Heart left ventricle (tissue), 16 donors: ENCODE results near the gene MRPS6. TPM values are rescaled to one million over a fixed set of nuclear protein-coding genes. Genes with fewer than 3 reads are reported as not detected.

Experiments
- ATAC-seq, 4 donors: fragments of 200-7000 bp; cut with Tn5 transposase; one replicate each; pipeline ENCODE4 v1.9.1; 2020 to 2022; ENCODE audit warnings: moderate library complexity in 4 of 4, mild to moderate bottlenecking in 3 of 4, moderate number of reproducible peaks in 1 of 4
- DNase-seq, 5 donors: peaks; one replicate each; pipeline ENCODE4 v3.0.0-alpha.2; 2020
- H3K27ac ChIP-seq, 12 donors: fragments of 200-600 bp; sonication (generic) in 4 of 12; one replicate each; pipeline versions ENCODE4 v1.5.0 to v1.8.0; 2016 to 2022; ENCODE audit warnings: mild to moderate bottlenecking in 2 of 12
- H3K27me3 ChIP-seq, 9 donors: fragments of 200-600 bp; sonication (generic) in 2 of 9; one replicate each; pipeline versions ENCODE4 v1.5.1 to v1.8.0; 2016 to 2022; ENCODE audit warnings: mild to moderate bottlenecking in 3 of 9
- H3K36me3 ChIP-seq, 9 donors: fragments of 200-600 bp; sonication (generic) in 2 of 9; one replicate each; pipeline versions ENCODE4 v1.5.0 to v1.8.0; 2018 to 2022; ENCODE audit warnings: mild to moderate bottlenecking in 2 of 9
- H3K4me1 ChIP-seq, 12 donors: fragments of 200-600 bp; sonication (generic) in 4 of 12; one replicate each; pipeline versions ENCODE4 v1.5.0 to v1.8.0; 2016 to 2022; ENCODE audit warnings: mild to moderate bottlenecking in 3 of 12
- H3K4me3 ChIP-seq, 12 donors: fragments of 200-600 bp; sonication (generic) in 4 of 12; one replicate each; pipeline versions ENCODE4 v1.5.0 to v1.8.0; 2017 to 2022; ENCODE audit warnings: mild to moderate bottlenecking in 9 of 12, moderate library complexity in 4 of 12
- H3K9me3 ChIP-seq, 12 donors: fragments of 200-600 bp; sonication (generic) in 4 of 12; one replicate each; pipeline versions ENCODE4 v1.5.0 to v1.8.0; 2016 to 2022; ENCODE audit warnings: mild to moderate bottlenecking in 1 of 12
- POLR2A ChIP-seq, 2 donors: fragments of 450-650 bp; IDR thresholded peaks; one replicate each; pipeline ENCODE4 v1.6.1; 2017; ENCODE audit warnings: antibody characterized with exemption in 2 of 2, mild to moderate bottlenecking in 2 of 2, moderate library complexity in 2 of 2
- WGBS, 4 donors: extraction: QIAGEN DNeasy Blood & Tissue Kit in 2 of 4; methylation state at CpG; one replicate each; pipeline versions ENCODE4 v1.1.5 to v1.1.7; 2013 to 2018; 5-methylcytosine and 5-hydroxymethylcytosine counted together
- intact Hi-C, 10 donors: fragments of 100-400 bp; cut with DNase I; formaldehyde crosslinking; loops; one replicate each; pipeline versions ENCODE4 v1.11.1 to v1.14.2; 2022
- polyA plus RNA-seq, 2 donors: library from polyadenylated mRNA; stranded (reverse); fragments of 200-250 nt; gene quantifications; one replicate each; pipeline ENCODE4 v1.2.3, GENCODE V29; 2013
- total RNA-seq, 9 donors: library from RNA; depleted of rRNA in 2 of 9; stranded (reverse); fragments of >200 nt in 2 of 9; fragmentation: NEBNext Ultra II Directional in 3 of 9; extraction: Animal tissue kit (Norgen Biotek cat#: 25700) in 3 of 9; gene quantifications; one replicate each; pipeline versions ENCODE4 v1.1.0 to v1.2.4, GENCODE V29; 2016 to 2023
- TF ChIP-seq, protein P1 (sequence below), 12 donors: fragments of 200-600 bp; sonication (generic) in 4 of 12; IDR thresholded peaks; one replicate each; pipeline versions ENCODE4 v1.5.0 to v1.8.0; 2018 to 2022; ENCODE audit warnings: antibody characterized with exemption in 12 of 12, mild to moderate bottlenecking in 5 of 12
- donor health status: ischemic (EF 13 %, LVEDD 7.1; RV severe dilation, severe dysfunction).
- donor health status: healthy with polysubstance abuse.
- donor health status: DM: no; HTN: yes; CAD: no.
- donor health status: DM: no; HTN: no; CAD: no.
- donor health status: ischemic (EF 25% LVEDD 6.9; RV normal size, moderate dysfunction).
- donor health status: ischemic (EF 25% LVEDD 5.7; RV mildly dilated, moderate dysfunction).
- donor health status: healthy.
- donor health status: DM: yes; HTN: yes; CAD: no.
- donor health status: ischemic (EF 35%, LVEDD 5.7; RV mildly dilated, moderate dysfunction).
- donor health status: nonischemic (EF 11% LVEDD 7.7; RV severe dilation, severe dysfunction).
- donor health status: DM: yes; HTN: yes; CAD: no.
- donor health status: PGD.
- donor health status: ischemic (EF 29% LVEDD 5.4; RV normal size, mild dysfunction).
- donor health status: nonischemic (EF 23%, LVEDD 6.1; RV moderate dilation, normal function).

MRPS6 gene
- total and polyA plus RNA-seq, 11 donors: 21.8 to 61.7 (median 44.6) TPM

DNA sequence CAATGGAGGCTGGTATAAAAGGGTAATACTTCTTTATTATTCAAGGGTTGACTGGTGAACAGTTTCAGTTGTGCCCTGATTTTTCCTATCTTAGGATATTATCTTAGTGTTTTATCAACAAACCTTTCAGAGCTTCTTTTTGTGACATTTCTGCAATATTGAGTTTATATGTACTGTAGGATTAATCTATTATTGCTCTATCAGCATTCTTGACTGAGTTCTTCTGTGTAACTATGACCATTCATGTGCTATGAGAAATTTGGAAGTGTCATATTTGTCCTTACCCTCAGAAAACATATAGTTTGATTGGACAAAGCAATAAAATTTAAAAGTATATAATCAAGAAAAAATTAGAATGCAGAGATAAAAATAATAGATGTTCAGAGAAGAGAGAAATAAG, 25.5 kb upstream of the MRPS6 start:
- DNase-seq (no peak), ATAC-seq (no peak)
- no peak overlapping the region for H3K4me3 ChIP-seq
- no peaks in the 10 kb centered on the region for H3K27me3 ChIP-seq
- H3K27ac ChIP-seq: no peak overlapping the region
- no peaks in the 10 kb centered on the region for H3K36me3 ChIP-seq
- peaks cover 0 to 4% (median 0%) of the 10 kb centered on the region in 12 donors for H3K9me3 ChIP-seq
- H3K4me1 ChIP-seq: no peaks in the 10 kb centered on the region
- TF ChIP-seq, protein P1, sequence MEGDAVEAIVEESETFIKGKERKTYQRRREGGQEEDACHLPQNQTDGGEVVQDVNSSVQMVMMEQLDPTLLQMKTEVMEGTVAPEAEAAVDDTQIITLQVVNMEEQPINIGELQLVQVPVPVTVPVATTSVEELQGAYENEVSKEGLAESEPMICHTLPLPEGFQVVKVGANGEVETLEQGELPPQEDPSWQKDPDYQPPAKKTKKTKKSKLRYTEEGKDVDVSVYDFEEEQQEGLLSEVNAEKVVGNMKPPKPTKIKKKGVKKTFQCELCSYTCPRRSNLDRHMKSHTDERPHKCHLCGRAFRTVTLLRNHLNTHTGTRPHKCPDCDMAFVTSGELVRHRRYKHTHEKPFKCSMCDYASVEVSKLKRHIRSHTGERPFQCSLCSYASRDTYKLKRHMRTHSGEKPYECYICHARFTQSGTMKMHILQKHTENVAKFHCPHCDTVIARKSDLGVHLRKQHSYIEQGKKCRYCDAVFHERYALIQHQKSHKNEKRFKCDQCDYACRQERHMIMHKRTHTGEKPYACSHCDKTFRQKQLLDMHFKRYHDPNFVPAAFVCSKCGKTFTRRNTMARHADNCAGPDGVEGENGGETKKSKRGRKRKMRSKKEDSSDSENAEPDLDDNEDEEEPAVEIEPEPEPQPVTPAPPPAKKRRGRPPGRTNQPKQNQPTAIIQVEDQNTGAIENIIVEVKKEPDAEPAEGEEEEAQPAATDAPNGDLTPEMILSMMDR (IDR thresholded peaks at IDR 0.05): no peak
- TF ChIP-seq POLR2A (IDR thresholded peaks at IDR 0.05): no peak
- intact Hi-C loops: no loop called here

DNA sequence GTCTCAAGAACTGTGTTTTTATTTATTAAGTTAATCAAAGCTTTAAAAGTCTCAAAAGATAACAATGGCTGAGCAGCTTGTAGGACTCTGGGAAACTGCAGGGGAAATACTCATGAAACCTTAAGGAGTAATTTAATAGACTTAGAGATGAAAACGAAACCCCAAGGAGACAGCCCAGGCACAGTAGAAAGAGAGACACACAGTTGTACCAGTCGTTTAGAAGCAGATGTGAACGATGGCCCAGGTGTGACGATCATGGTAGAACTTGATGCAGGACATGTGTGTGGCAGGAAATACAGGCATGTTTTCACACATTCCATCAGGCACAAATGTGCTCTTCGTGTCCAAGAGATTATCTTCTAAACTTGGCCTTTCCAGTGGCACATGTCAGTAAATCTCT, 21.2 kb upstream of the MRPS6 start:
- intact Hi-C loops: no loop called here
- 80 to 86% (median 84%) methylated on average over 5 of the region's 5 CpGs for WGBS, 4 donors
- Histone ChIP-seq H3K27me3 (no peaks in the 10 kb centered on the region), H3K9me3 (peaks cover 0 to 4% (median 0%) of the 10 kb centered on the region in 12 donors), H3K27ac (no peak overlapping the region), H3K4me1 (no peaks in the 10 kb centered on the region), H3K4me3 (no peak overlapping the region), H3K36me3 (no peaks in the 10 kb centered on the region)
- TF ChIP-seq, protein P1 (IDR thresholded peaks at IDR 0.05): no peak
- no peak for TF ChIP-seq POLR2A (IDR thresholded peaks at IDR 0.05)
- DNase-seq (no peak), ATAC-seq (no peak)

DNA sequence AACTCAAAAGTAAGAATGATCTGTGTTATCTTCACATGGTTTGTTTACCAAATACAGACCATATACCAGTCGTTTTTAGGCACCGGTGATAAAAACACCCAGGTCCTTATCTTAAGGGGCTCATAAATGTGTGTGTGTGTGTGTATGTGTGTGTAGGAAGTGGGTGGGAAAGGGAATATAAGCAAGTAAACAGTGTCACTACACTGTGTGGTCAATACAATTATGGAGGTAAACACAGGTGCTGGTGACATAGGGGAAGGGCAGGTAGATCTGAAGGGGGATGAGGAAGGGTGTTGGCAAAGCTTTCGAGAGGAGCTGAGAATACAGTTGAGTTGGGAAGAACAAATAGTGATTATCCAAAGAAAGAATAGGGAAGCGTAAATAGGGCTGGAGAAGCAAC, 19.1 kb upstream of the MRPS6 start:
- no peaks in the 10 kb centered on the region for H3K36me3 ChIP-seq
- H3K27ac ChIP-seq: no peak overlapping the region
- intact Hi-C loops: no loop called here
- H3K4me1 ChIP-seq: no peaks in the 10 kb centered on the region
- H3K9me3 ChIP-seq: no peaks in the 10 kb centered on the region
- WGBS, 4 donors: 82 to 91% (median 86%) methylated on average over 4 of the region's 4 CpGs
- H3K4me3 ChIP-seq: no peak overlapping the region
- H3K27me3 ChIP-seq: no peaks in the 10 kb centered on the region
- DNase-seq: no peak
- no peak for ATAC-seq
- TF ChIP-seq POLR2A (IDR thresholded peaks at IDR 0.05): no peak
- TF ChIP-seq, protein P1 (IDR thresholded peaks at IDR 0.05): no peak

DNA sequence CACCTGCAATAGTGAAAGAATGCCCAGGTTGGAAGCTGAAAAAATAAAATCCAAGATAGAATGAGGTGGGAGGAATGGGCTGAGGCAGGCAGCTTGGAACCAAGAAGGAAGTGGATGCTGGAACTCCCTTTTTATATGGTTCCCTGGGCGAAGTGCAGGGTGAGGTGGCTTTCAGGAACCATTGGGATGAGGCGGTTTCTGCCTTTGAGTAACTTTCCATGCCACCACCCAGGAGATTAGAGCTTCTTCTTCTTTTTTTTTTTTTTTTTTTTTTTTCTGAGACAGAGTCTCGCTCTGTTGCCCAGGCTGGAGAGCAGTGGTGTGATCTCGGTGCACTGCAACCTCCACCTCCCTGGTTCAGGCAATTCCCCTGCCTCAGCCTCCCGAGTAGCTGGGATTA, 17.8 kb upstream of the MRPS6 start:
- H3K27me3 ChIP-seq: no peaks in the 10 kb centered on the region
- 87 to 94% (median 91%) methylated on average over 5 of the region's 5 CpGs for WGBS, 4 donors
- intact Hi-C loops: no loop called here
- H3K36me3 ChIP-seq: no peaks in the 10 kb centered on the region
- TF ChIP-seq, protein P1 (IDR thresholded peaks at IDR 0.05): no peak
- TF ChIP-seq POLR2A (IDR thresholded peaks at IDR 0.05): no peak
- no peaks in the 10 kb centered on the region for H3K9me3 ChIP-seq
- H3K4me3 ChIP-seq: no peak overlapping the region
- no peak overlapping the region for H3K27ac ChIP-seq
- ATAC-seq (no peak), DNase-seq (no peak)
- no peaks in the 10 kb centered on the region for H3K4me1 ChIP-seq
